ENCODE measurements around the gene CNN2. TPM values are rescaled to one million over a fixed set of nuclear protein-coding genes. Genes with fewer than 3 reads are reported as not detected.

CNN2 gene
- total RNA-seq, 4 donors from 2014 or later = 71.2 to 86.5 (median 79.7) TPM

DNA sequence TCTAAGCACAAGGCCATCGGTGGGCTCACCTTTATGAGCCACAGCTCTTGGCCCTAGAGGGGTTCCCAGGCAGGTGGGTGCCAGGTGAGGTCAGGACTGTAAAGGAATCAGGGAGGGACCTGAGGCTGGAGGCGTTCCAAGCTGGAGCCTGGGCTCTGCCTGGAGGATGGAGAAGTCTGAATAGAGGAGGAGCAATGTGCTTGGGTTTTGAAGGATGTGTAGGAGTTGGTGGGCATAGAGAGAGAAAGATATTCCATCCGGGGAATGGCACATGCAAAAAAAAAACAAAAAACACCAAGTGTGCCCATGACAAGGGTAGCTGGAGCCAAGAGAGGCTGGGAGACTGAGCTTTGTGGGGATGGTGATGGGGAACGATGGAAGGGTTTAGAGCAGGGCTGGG is 23.8 kb upstream of the CNN2 start:
- intact Hi-C loops (cut with DNase I; ENCODE audit: low total_unique reads) = no loop called here
- 64 to 77% methylated on average over 4 of the region's 4 CpGs for WGBS, 2 donors
- no peak for DNase-seq (ENCODE audit: low spot score in 2 of 2)
- H3K4me3 ChIP-seq (ENCODE audit: low read depth, poor library complexity, severe bottlenecking) = no peak overlapping the region
- no peak for TF ChIP-seq POLR2A (IDR thresholded peaks at IDR 0.05)
- TF ChIP-seq, protein P1, sequence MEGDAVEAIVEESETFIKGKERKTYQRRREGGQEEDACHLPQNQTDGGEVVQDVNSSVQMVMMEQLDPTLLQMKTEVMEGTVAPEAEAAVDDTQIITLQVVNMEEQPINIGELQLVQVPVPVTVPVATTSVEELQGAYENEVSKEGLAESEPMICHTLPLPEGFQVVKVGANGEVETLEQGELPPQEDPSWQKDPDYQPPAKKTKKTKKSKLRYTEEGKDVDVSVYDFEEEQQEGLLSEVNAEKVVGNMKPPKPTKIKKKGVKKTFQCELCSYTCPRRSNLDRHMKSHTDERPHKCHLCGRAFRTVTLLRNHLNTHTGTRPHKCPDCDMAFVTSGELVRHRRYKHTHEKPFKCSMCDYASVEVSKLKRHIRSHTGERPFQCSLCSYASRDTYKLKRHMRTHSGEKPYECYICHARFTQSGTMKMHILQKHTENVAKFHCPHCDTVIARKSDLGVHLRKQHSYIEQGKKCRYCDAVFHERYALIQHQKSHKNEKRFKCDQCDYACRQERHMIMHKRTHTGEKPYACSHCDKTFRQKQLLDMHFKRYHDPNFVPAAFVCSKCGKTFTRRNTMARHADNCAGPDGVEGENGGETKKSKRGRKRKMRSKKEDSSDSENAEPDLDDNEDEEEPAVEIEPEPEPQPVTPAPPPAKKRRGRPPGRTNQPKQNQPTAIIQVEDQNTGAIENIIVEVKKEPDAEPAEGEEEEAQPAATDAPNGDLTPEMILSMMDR (IDR thresholded peaks at IDR 0.05) = no peak

DNA sequence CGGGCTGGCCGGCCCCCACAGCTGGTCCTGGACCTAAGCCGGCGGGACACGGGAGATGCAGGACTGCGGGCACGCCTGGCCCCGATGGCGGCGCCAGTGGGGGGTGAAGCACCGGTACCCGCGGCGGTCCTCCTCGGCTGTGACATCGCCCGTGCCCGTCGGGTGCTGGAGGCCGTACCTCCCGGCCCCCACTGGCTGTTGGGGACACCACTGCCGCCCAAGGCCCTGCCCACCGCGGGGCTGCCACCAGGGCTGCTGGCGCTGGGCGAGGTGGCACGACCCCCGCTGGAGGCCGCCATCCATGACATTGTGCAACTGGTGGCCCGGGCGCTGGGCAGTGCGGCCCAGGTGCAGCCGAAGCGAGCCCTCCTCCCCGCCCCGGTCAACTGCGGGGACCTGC is 23.1 kb upstream of the CNN2 start:
- DNase-seq (ENCODE audit: low spot score in 2 of 2) = no peak
- TF ChIP-seq POLR2A (IDR thresholded peaks at IDR 0.05) = no peak
- TF ChIP-seq, protein P1 (IDR thresholded peaks at IDR 0.05) = no peak
- H3K4me3 ChIP-seq (ENCODE audit: low read depth, poor library complexity, severe bottlenecking) = no peak overlapping the region
- intact Hi-C loops (cut with DNase I; ENCODE audit: low total_unique reads) = no loop called here
- WGBS, 2 donors = 79% methylated on average over 28 of the region's 37 CpGs; no CpG with 5 or more reads in 1 of the 2 donors

DNA sequence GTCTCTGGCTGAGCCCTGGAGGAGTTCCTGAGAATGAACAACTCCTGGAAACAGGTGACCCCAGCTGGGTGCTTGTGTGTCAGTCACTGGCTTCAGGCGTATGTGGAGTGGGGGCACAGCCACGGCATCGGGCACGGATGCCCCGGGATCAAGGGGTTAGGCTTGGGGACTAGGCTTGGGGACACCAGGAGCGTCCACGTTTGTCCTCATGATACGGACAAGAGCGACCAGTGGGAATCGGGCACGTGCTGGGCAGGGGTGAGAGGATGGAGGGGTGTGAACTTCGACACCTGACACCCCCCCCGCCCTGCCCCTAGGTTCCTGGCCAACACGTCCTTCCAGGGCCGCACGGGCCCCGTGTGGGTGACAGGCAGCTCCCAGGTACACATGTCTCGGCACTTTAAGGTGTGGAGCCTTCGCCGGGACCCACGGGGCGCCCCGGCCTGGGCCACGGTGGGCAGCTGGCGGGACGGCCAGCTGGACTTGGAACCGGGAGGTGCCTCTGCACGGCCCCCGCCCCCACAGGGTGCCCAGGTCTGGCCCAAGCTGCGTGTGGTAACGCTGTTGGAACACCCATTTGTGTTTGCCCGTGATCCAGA is 22.1 kb upstream of the CNN2 start:
- no peak for DNase-seq (ENCODE audit: low spot score in 2 of 2)
- intact Hi-C loops (cut with DNase I; ENCODE audit: low total_unique reads) = no loop called here
- no peak overlapping the region for H3K4me3 ChIP-seq (ENCODE audit: low read depth, poor library complexity, severe bottlenecking)
- WGBS, 2 donors = 58 to 70% methylated on average over 17 to 31 of the region's 32 CpGs
- TF ChIP-seq, protein P1 (IDR thresholded peaks at IDR 0.05) = no peak
- TF ChIP-seq POLR2A (IDR thresholded peaks at IDR 0.05) = no peak

DNA sequence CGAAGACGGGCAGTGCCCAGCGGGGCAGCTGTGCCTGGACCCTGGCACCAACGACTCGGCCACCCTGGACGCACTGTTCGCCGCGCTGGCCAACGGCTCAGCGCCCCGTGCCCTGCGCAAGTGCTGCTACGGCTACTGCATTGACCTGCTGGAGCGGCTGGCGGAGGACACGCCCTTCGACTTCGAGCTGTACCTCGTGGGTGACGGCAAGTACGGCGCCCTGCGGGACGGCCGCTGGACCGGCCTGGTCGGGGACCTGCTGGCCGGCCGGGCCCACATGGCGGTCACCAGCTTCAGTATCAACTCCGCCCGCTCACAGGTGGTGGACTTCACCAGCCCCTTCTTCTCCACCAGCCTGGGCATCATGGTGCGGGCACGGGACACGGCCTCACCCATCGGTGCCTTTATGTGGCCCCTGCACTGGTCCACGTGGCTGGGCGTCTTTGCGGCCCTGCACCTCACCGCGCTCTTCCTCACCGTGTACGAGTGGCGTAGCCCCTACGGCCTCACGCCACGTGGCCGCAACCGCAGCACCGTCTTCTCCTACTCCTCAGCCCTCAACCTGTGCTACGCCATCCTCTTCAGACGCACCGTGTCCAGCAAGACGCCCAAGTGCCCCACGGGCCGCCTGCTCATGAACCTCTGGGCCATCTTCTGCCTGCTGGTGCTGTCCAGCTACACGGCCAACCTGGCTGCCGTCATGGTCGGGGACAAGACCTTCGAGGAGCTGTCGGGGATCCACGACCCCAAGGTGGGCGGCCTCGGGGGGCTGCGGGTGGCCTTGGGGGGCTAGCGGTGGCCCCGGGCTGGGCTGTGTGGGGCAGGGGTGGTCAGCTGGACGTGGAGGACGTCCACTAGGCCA is 21.4 kb upstream of the CNN2 start:
- no peak for DNase-seq (ENCODE audit: low spot score in 2 of 2)
- TF ChIP-seq, protein P1 (IDR thresholded peaks at IDR 0.05) = no peak
- no peak for TF ChIP-seq POLR2A (IDR thresholded peaks at IDR 0.05)
- WGBS, 2 donors = 87 to 89% methylated on average over 47 to 67 of the region's 70 CpGs
- H3K4me3 ChIP-seq (ENCODE audit: low read depth, poor library complexity, severe bottlenecking) = no peak overlapping the region
- intact Hi-C loops (cut with DNase I; ENCODE audit: low total_unique reads) = no loop called here

DNA sequence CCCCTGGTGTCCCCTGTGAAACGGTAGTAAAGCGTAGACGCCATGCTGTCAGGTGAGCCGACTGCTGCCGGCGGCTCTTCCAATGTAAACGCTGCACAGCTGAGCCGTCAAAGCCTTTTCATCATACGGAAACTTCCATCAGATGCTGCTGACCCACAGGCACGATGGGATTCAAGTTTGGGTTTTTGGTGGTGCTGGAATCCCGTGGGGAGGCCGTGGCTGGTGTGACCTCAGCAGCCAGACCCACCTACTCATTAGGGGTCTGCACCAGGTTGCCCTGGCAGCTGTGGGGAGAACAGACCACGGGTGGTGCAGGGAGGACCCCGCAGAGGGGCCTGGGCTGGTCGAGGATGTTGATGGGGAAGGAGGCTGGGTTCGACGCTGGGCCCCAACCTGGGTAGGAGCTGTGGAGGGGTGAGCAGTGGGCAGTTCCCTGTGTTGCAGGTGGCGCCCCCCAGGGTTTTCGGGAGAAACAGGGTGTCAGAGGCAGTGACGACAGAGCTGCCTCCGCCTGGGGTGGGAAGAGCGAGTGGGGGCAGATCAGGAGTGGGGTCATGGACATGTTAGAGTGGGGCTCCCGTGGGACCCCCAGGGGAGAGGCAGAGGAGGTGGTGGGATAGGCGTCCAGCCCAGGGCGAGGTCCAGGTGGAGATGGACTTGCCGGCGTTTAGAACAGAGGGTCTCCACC is 19.6 kb upstream of the CNN2 start:
- WGBS, 2 donors = 67 to 77% methylated on average over 27 of the region's 27 CpGs
- DNase-seq (ENCODE audit: low spot score in 2 of 2) = no peak
- no peak for TF ChIP-seq POLR2A (IDR thresholded peaks at IDR 0.05)
- TF ChIP-seq, protein P1 (IDR thresholded peaks at IDR 0.05) = no peak
- no peak overlapping the region for H3K4me3 ChIP-seq (ENCODE audit: low read depth, poor library complexity, severe bottlenecking)
- intact Hi-C loops (cut with DNase I; ENCODE audit: low total_unique reads) = no loop called here

All from lower leg skin (tissue), 4 donors.